Common myeloid progenitor, CD34-positive (primary cell): ENCODE data around the gene WASF1.
"Not testable (repeated sequence)": the region's sequence is repeated elsewhere in the genome, so short reads cannot be mapped to it uniquely, and the experiment has no call there.

ENCODE experiments used
- CTCF ChIA-PET: fragments of 350-600 bp; sonication (Branson Sonifier 250); formaldehyde crosslinking; loops from one replicate; lab custom pipeline; 2021; ENCODE audit warnings: antibody characterized with exemption; lab: Charles Lee
- POLR2A ChIA-PET: fragments of 350-600 bp; sonication (Branson Sonifier 250); formaldehyde crosslinking; loops from one replicate; lab custom pipeline; 2021; ENCODE audit warnings: antibody characterized with exemption; lab: Charles Lee
- DNase-seq, 3 donors: peaks; one replicate each; pipeline versions ENCODE4 v3.0.0 to v3.0.0-alpha.2; 2013
- H3K27ac ChIP-seq, 2 experiments: 1 replicate in 1 of 2; 2 replicates in 1 of 2; pipeline ENCODE4 v1.7.0; 2013; ENCODE audit warnings: inconsistent platforms in 2 of 2, low read length in 2 of 2, mild to moderate bottlenecking in 2 of 2, low read depth in 1 of 2, moderate library complexity in 1 of 2; ENCODE audit not compliant: severe bottlenecking in 2 of 2, insufficient read depth in 1 of 2, poor library complexity in 1 of 2
- H3K27me3 ChIP-seq, 5 experiments: replicated peaks in 2 of 5; 1 replicate in 3 of 5; 2 replicates in 2 of 5; pipeline versions ENCODE4 v1.6.1 to v1.7.0; 2013; ENCODE audit warnings: low read length in 4 of 5, mild to moderate bottlenecking in 2 of 5, moderate library complexity in 2 of 5, inconsistent platforms in 1 of 5; ENCODE audit not compliant: insufficient read depth in 5 of 5, control insufficient read depth in 4 of 5
- H3K36me3 ChIP-seq, 4 experiments: 1 replicate in 2 of 4; 2 replicates in 2 of 4; pipeline versions ENCODE4 v1.6.1 to v1.7.0; 2013; ENCODE audit warnings: low read length in 3 of 4, control low read depth in 1 of 4, mild to moderate bottlenecking in 1 of 4; ENCODE audit not compliant: control insufficient read depth in 4 of 4, insufficient read depth in 4 of 4
- H3K4me1 ChIP-seq, 4 experiments: 1 replicate in 3 of 4; 2 replicates in 1 of 4; pipeline versions ENCODE4 v1.6.1 to v1.7.1; 2013; ENCODE audit warnings: low read length in 3 of 4, mild to moderate bottlenecking in 3 of 4, control low read depth in 1 of 4, inconsistent platforms in 1 of 4, moderate library complexity in 1 of 4; ENCODE audit not compliant: control insufficient read depth in 4 of 4, insufficient read depth in 4 of 4; ENCODE audit errors: control extremely low read depth in 1 of 4
- H3K4me3 ChIP-seq, 7 experiments: 1 replicate in 4 of 7; 2 replicates in 3 of 7; pipeline versions ENCODE4 v1.5.1 to v1.7.0; 2013; ENCODE audit warnings: mild to moderate bottlenecking in 7 of 7, low read length in 6 of 7, moderate library complexity in 6 of 7, inconsistent platforms in 2 of 7, low read depth in 2 of 7, control low read depth in 1 of 7; ENCODE audit not compliant: insufficient read depth in 4 of 7, control insufficient read depth in 1 of 7; ENCODE audit errors: extremely low read depth in 1 of 7
- H3K9me3 ChIP-seq, 5 experiments: 1 replicate in 4 of 5; 2 replicates in 1 of 5; pipeline versions ENCODE4 v1.6.1 to v1.7.1; 2013; ENCODE audit warnings: low read length in 4 of 5, mild to moderate bottlenecking in 2 of 5, inconsistent platforms in 1 of 5, low read depth in 1 of 5, moderate library complexity in 1 of 5; ENCODE audit not compliant: control insufficient read depth in 4 of 5, insufficient read depth in 2 of 5; ENCODE audit errors: control extremely low read depth in 1 of 5
- WGBS: methylation state at CpG from one replicate; pipeline ENCODE4 v1.1.5; 2013; ENCODE audit not compliant: insufficient coverage; 5-methylcytosine and 5-hydroxymethylcytosine counted together

WASF1 gene

GRCh38 chr6:110139052-110139451 lies 40.4 kb downstream of the WASF1 start:
- WGBS, result 97% methylated on average over 9 of the region's 9 CpGs
- peaks cover 3 to 19% (median 12%) of the 10 kb centered on the region in 5 experiments for H3K9me3 ChIP-seq
- H3K4me1 ChIP-seq, result no peaks in the 10 kb centered on the region
- no peak overlapping the region for H3K27ac ChIP-seq
- H3K27me3 ChIP-seq, result no peaks in the 10 kb centered on the region
- H3K36me3 ChIP-seq, result peaks cover 0 to 20% (median 9%) of the 10 kb centered on the region in 4 experiments
- DNase-seq, result no peak
- no peak overlapping the region for H3K4me3 ChIP-seq
- ChIA-PET POLR2A (no interaction called here), CTCF (no interaction called here)

- ChIA-PET POLR2A (no interaction called here), CTCF (interaction anchor here (0.7 to 1.1 kb wide), 2 partner anchors 9 to 37 kb away, joined by 3 read pairs; no protein-coding TSS in a partner anchor)
- peaks cover 3 to 22% (median 12%) of the 10 kb centered on the region in 5 experiments for H3K9me3 ChIP-seq
- 96% methylated on average over 10 of the region's 10 CpGs for WGBS
- H3K4me1 ChIP-seq, result no peaks in the 10 kb centered on the region
- no peak overlapping the region for H3K4me3 ChIP-seq
- DNase-seq, result no peak
- no peaks in the 10 kb centered on the region for H3K27me3 ChIP-seq
- peaks cover 0 to 20% (median 9%) of the 10 kb centered on the region in 4 experiments for H3K36me3 ChIP-seq
- H3K27ac ChIP-seq, result no peak overlapping the region
Observed at GRCh38 chr6:110137924-110138887, 41.3 kb downstream of the WASF1 start.

- DNase-seq, result no peak
- peaks cover 0 to 4% (median 2%) of the 10 kb centered on the region in 4 experiments for H3K36me3 ChIP-seq
Observed at GRCh38 chr6:110130362-110130761, 49.1 kb downstream of the WASF1 start.

GRCh38 chr6:110128418-110128817 lies 51.1 kb downstream of the WASF1 start:
- no peaks in the 10 kb centered on the region for H3K27me3 ChIP-seq
- H3K36me3 ChIP-seq, result peaks cover 0 to 15% (median 2%) of the 10 kb centered on the region in 4 experiments
- ChIA-PET CTCF (no interaction called here), POLR2A (no interaction called here)
- peaks cover 0 to 5% (median 0%) of the 10 kb centered on the region in 4 experiments for H3K4me1 ChIP-seq
- no peak for DNase-seq
- H3K27ac ChIP-seq, result no peak overlapping the region
- H3K9me3 ChIP-seq, result peaks cover 0 to 2% (median 0%) of the 10 kb centered on the region in 5 experiments
- no peak overlapping the region for H3K4me3 ChIP-seq
- WGBS, result 98% methylated on average over 4 of the region's 4 CpGs

More at GRCh38 chr6:110130362-110130761, 49.1 kb downstream of the WASF1 start:
- ChIA-PET POLR2A (interaction anchor here (0.6 kb wide), 1 partner anchor 11 kb away, joined by 3 read pairs; no protein-coding TSS in a partner anchor), CTCF (no interaction called here)
- no peak overlapping the region for H3K27ac ChIP-seq
- H3K4me3 ChIP-seq, result no peak overlapping the region
- no peaks in the 10 kb centered on the region for H3K4me1 ChIP-seq
- no peaks in the 10 kb centered on the region for H3K27me3 ChIP-seq
- H3K9me3 ChIP-seq, result peaks cover 0 to 6% (median 0%) of the 10 kb centered on the region in 5 experiments

- POLR2A ChIA-PET, result no interaction called here
- peaks cover 0 to 5% (median 1%) of the 10 kb centered on the region in 5 experiments for H3K9me3 ChIP-seq
- no peak for DNase-seq
- H3K27ac ChIP-seq, result no peak overlapping the region
- peaks cover 0 to 5% (median 0%) of the 10 kb centered on the region in 4 experiments for H3K4me1 ChIP-seq
- H3K27me3 ChIP-seq, result no peaks in the 10 kb centered on the region
- H3K36me3 ChIP-seq, result peaks cover 0 to 27% (median 2%) of the 10 kb centered on the region in 4 experiments
- CTCF ChIA-PET, result no interaction called here
- no peak overlapping the region for H3K4me3 ChIP-seq
Observed at GRCh38 chr6:110125361-110125760, 54.1 kb downstream of the WASF1 start.

GRCh38 chr6:110121655-110122054 lies 57.8 kb downstream of the WASF1 start:
- H3K27ac ChIP-seq, DNase-seq, POLR2A ChIA-PET, H3K9me3 ChIP-seq, H3K4me1 ChIP-seq, H3K4me3 ChIP-seq, H3K27me3 ChIP-seq, CTCF ChIA-PET: not testable (repeated sequence)
- H3K36me3 ChIP-seq, result peaks cover 0 to 30% (median 1%) of the 10 kb centered on the region in 4 experiments
- 100% methylated on average over 1 of the region's 4 CpGs for WGBS

- WGBS, result 97% methylated on average over 7 of the region's 8 CpGs
- ChIA-PET CTCF (interaction anchor here (1.0 kb wide), 1 partner anchor 13 kb away, joined by 4 read pairs; no protein-coding TSS in a partner anchor), POLR2A (no interaction called here)
Observed at GRCh38 chr6:110116258-110116657, 63.2 kb downstream of the WASF1 start.

More at GRCh38 chr6:110116258-110116657, 63.2 kb downstream of the WASF1 start:
- Histone ChIP-seq H3K27ac (no peak overlapping the region), H3K9me3 (peaks cover 0 to 1% (median 0%) of the 10 kb centered on the region in 5 experiments), H3K4me1 (no peaks in the 10 kb centered on the region), H3K27me3 (no peaks in the 10 kb centered on the region), H3K4me3 (no peak overlapping the region), H3K36me3 (peaks cover 0 to 15% (median 3%) of the 10 kb centered on the region in 4 experiments)
- no peak for DNase-seq
